ENCODE results near the gene TNIP3. TPM values are rescaled to one million over a fixed set of nuclear protein-coding genes. Genes with fewer than 3 reads are reported as not detected.

Gene TNIP3
- total and polyA plus RNA-seq, 2 of the 4 experiments (the other 2 are of a cell fraction) = 0.10 to 0.18 TPM

DNA sequence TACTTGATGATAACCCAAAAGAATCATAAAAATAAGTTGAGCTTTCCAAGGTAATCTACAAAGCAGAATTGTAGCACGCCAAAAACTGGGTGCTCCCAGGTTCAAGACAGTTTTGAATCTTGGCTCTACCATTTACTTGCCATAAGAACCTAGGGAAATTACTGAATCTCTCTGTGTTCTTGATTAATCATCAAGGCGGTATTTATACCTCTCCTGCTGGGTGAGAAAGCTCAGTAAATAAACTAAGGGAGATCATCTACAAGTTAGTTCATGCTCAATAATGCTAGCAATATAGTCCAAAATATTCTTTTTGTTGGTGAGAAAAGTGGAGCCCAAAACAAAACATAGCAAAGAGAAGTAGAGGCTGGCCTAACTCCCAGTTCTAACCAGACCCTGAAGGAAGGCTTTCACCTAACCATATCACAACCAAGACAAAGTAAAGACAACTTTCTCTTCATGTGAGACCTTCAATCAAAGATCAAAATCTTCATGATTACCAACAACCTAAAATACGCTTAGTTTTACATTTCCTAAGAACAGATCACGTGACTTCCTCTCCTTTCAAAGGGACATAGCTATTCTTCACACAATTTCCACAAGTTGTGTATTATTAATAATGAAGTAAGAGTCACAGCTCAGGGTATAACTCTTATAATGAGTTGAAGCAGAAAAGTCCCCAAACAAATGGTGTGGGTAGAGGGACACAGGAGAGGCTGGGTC is 34.4 kb downstream of the TNIP3 start:
- Histone ChIP-seq H2BK20ac (ENCODE audit: low read depth, low read length) (no peak overlapping the region), H3K23ac (ENCODE audit: low read depth, low read length) (no peak overlapping the region), H3K27me3 (ENCODE audit: control insufficient read depth, insufficient read depth, low read length) (no peaks in the 10 kb centered on the region), H2AK5ac (ENCODE audit: low read depth, low read length) (no peak overlapping the region), H3K9me1 (ENCODE audit: insufficient read depth, low read length) (no peaks in the 10 kb centered on the region), H3K36me3 (ENCODE audit: control insufficient read depth, insufficient read depth, low read length) (no peaks in the 10 kb centered on the region), H3K18ac (ENCODE audit: low read depth, low read length) (no peak overlapping the region), H3K4me1 (ENCODE audit: control insufficient read depth, insufficient read depth, low read length) (no peaks in the 10 kb centered on the region), H3K27ac (ENCODE audit: insufficient read depth, low read length) (no peak overlapping the region), H4K91ac (ENCODE audit: insufficient read depth, low read depth, low read length) (no peak overlapping the region), H2BK5ac (ENCODE audit: low read depth, low read length, poor library complexity, severe bottlenecking) (no peak overlapping the region), H2AFZ (replicated peaks; ENCODE audit: low read length, poor library complexity) (no peak overlapping the region), H3K79me1 (ENCODE audit: low read depth in 1 of 2, low read length in 2 of 2) (no peaks in the 10 kb centered on the region), H3K9ac (ENCODE audit: low read depth, low read length) (no peak overlapping the region), H3K4me3 (ENCODE audit: insufficient read depth, low read depth, low read length) (no peak overlapping the region), H3K9me3 (ENCODE audit: control insufficient read depth, insufficient read depth, low read length) (no peaks in the 10 kb centered on the region), H4K8ac (ENCODE audit: low read depth in 2 of 2, low read length in 2 of 2) (no peak overlapping the region), H4K5ac (ENCODE audit: low read depth, low read length) (no peak overlapping the region), H4K20me1 (ENCODE audit: insufficient read depth, low read length) (no peaks in the 10 kb centered on the region), H3K56ac (ENCODE audit: extremely low read depth, insufficient read depth, low read length) (no peak overlapping the region), H3K4me2 (ENCODE audit: low read depth, low read length) (no peak overlapping the region), H3K4ac (ENCODE audit: low read depth, low read length) (no peak overlapping the region), H2AK9ac (replicated peaks; ENCODE audit: low read depth, low read length, poor library complexity) (no peak overlapping the region), H2BK15ac (ENCODE audit: low read depth, low read length) (no peak overlapping the region), H2BK120ac (ENCODE audit: low read depth, low read length) (no peak overlapping the region), H3K14ac (replicated peaks; ENCODE audit: low read depth, low read length) (no peak overlapping the region)
- no peak for DNase-seq
- ATAC-seq (ENCODE audit: low read depth) = no peak
- in situ Hi-C loops (cut with MboI; ENCODE audit: low sequenced_read_pairs) (no loop called here), dilution Hi-C loops (cut with HindIII; ENCODE audit: low sequenced_read_pairs, unreplicated experiment) (no loop called here), intact Hi-C loops (cut with micrococcal nuclease) (no loop called here)
- CTCF ChIA-PET = interaction anchor here (0.7 kb wide), 1 partner anchor 12 kb away, joined by 3 read pairs; no protein-coding TSS in a partner anchor
- TF ChIP-seq BHLHE40 (IDR thresholded peaks at IDR 0.05; ENCODE audit: low read depth, low read length) = no peak
- no peak for TF ChIP-seq RAD21 (IDR thresholded peaks at IDR 0.05; ENCODE audit: low read length)
- TF ChIP-seq, protein P1, sequence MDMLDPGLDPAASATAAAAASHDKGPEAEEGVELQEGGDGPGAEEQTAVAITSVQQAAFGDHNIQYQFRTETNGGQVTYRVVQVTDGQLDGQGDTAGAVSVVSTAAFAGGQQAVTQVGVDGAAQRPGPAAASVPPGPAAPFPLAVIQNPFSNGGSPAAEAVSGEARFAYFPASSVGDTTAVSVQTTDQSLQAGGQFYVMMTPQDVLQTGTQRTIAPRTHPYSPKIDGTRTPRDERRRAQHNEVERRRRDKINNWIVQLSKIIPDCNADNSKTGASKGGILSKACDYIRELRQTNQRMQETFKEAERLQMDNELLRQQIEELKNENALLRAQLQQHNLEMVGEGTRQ (IDR thresholded peaks at IDR 0.05; ENCODE audit: low read depth, low read length) = no peak
- TF ChIP-seq, protein P2, sequence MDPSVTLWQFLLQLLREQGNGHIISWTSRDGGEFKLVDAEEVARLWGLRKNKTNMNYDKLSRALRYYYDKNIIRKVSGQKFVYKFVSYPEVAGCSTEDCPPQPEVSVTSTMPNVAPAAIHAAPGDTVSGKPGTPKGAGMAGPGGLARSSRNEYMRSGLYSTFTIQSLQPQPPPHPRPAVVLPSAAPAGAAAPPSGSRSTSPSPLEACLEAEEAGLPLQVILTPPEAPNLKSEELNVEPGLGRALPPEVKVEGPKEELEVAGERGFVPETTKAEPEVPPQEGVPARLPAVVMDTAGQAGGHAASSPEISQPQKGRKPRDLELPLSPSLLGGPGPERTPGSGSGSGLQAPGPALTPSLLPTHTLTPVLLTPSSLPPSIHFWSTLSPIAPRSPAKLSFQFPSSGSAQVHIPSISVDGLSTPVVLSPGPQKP (IDR thresholded peaks at IDR 0.05; ENCODE audit: borderline replicate concordance, low read depth, low read length) = no peak
- no peak for TF ChIP-seq RFX5 (IDR thresholded peaks at IDR 0.05; ENCODE audit: low read depth, low read length)
- no peak for TF ChIP-seq CHD1 (IDR thresholded peaks at IDR 0.05; ENCODE audit: low read depth, low read length)
- no peak for TF ChIP-seq MAFK (IDR thresholded peaks at IDR 0.05; ENCODE audit: low read depth, low read length)
- no peak for TF ChIP-seq MAZ (IDR thresholded peaks at IDR 0.05; ENCODE audit: borderline replicate concordance, low read depth, low read length)
- no CpG with 5 or more reads among the region's 4 CpGs for WGBS, 2 experiments (ENCODE audit: extremely low coverage in 2 of 2, insufficient read length in 1 of 2)
- POLR2A ChIA-PET (ENCODE audit: unreplicated experiment) = no interaction called here
- BruUV-seq (replicated peaks) = no TSS peak
